Astrocyte of the hippocampus (primary cell): ENCODE measurements around the gene FRMD6.

Experiments
- DNase-seq: peaks from one replicate; pipeline ENCODE4 v3.0.0; 2011; ENCODE audit warnings: low read depth, low spot score

Gene FRMD6

DNA sequence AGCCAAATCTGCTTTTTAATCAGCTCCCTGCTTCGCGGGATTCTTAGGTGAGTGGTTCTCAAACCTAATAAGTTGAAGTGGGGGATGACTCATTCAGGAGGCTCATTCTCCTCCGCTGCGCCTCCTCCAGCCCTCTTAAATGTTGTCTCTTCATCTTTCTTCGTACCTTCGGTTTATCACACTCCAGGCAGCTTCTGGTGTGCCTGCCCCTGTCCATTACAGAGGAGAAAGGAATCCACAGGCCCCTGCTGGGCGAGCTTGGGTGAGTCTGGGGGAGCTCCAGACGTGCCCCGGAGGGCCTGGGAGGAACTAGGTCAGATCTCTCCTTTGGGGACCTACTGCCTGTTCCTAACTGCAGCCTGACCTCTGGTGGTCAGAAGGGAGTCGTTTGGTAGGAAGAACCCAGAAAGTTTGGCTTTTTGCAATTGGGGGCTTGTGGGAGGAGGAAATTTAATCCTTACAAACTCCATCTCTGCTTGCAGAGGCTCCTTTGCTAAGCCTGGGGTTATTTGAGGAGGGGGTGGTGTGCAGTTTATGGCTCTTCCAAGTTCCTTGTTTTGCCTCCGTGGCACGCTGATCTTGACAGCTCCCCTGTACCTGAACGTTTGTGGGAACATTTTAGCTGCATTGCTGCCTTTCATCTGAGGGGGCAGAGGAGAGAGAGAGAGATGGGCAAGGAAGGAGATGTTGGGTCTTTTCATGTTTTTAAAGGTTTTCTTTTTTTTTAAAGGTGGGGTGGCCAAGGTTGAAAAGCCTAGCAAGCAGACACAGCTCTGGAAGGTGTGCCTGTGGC is 124.6 kb downstream of the FRMD6 start:
- peak; percentile 86 for DNase-seq

DNA sequence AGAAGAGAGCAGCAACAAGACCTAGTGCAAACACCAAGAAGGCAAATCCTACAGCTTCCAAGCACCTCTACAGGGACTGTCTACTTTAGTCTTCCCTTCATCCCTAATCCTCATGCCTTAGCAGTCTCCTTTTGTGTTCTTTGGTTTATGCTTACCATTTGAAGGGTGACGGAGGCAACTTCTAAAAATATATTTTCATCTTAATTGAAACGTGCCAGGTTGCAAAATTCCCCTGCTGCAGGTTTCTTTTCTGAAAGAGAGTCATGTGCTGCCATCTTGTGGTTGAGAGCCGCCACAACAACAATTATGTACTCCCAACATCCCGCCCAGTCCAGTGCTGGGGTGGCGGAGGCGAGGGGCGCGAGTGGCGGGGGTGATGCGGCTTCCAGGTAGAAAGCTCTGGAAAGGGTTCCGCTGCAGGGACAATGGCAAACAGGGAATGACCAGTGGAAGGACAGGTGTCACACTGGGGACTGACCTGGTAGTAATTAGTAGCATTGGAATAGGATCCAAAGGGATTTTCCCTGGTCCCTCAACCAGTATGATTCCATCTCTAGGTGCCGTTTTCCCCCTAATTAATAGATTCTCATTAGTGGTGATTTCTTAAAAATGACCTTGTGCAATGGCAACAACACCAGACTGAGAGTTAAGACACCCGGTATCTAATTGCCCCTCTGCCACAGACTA is 128.4 kb downstream of the FRMD6 start:
- DNase-seq, result peak; percentile 83
